ENCODE data around the gene ZBTB20. TPM values are rescaled to one million over a fixed set of nuclear protein-coding genes. Genes with fewer than 3 reads are reported as not detected.

ZBTB20 gene
- total and polyA plus RNA-seq, 10 donors: 0.32 to 89.7 (median 71.8) TPM

GRCh38 chr3:114545193-114545592, 601.9 kb downstream of the ZBTB20 start:
- H3K36me3 ChIP-seq: no peaks in the 10 kb centered on the region
- no peaks in the 10 kb centered on the region for H3K4me1 ChIP-seq
- no peak for DNase-seq
- TF ChIP-seq CTCF (IDR thresholded peaks at IDR 0.05 in 8 of 11, conservative IDR thresholded peaks at IDR 0.05 in 3 of 11) (no peak), POLR2AphosphoS5 (IDR thresholded peaks at IDR 0.05) (no peak), POLR2A (IDR thresholded peaks at IDR 0.05) (no peak)
- WGBS, 5 donors: 72 to 100% (median 92%) methylated on average over 1 of the region's 1 CpG
- H3K4me3 ChIP-seq: no peak overlapping the region
- intact Hi-C loops (cut with DNase I; ENCODE audit: low total_unique reads): no loop called here
- H3K27ac ChIP-seq: no peak overlapping the region
- H3K27me3 ChIP-seq (replicated peaks in 1 of 7): no peaks in the 10 kb centered on the region
- H3K9me3 ChIP-seq: no peaks in the 10 kb centered on the region

DNA sequence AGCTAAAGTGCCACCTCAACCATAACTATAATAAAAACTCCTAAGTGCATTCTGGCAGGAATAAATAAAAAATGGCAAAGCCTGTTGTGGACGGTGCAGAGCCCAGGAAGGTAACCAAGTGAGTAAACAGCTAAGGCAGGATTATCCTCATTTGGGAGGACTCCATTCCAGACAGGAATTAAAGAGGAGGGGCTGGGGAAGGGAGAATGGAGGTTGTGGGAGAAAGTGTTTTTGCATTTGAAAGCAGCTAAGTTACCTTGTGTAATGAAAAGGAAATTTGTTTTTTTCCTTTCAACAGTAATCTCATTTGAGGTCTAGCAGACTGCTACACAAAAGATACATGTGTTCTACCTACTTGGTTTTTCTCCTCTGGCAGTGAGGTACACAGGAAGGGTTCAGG, 604.7 kb downstream of the ZBTB20 start:
- Histone ChIP-seq H3K4me1 (peaks cover 0 to 10% (median 3%) of the 10 kb centered on the region in 6 donors), H3K4me3 (no peak overlapping the region), H3K36me3 (no peaks in the 10 kb centered on the region), H3K9me3 (peaks cover 0 to 5% (median 0%) of the 10 kb centered on the region in 8 donors), H3K27me3 (replicated peaks in 1 of 7) (no peaks in the 10 kb centered on the region), H3K27ac (no peak overlapping the region)
- intact Hi-C loops (cut with DNase I; ENCODE audit: low total_unique reads): no loop called here
- no peak for DNase-seq
- TF ChIP-seq CTCF (IDR thresholded peaks at IDR 0.05 in 8 of 11, conservative IDR thresholded peaks at IDR 0.05 in 3 of 11): no peak
- no peak for TF ChIP-seq POLR2AphosphoS5 (IDR thresholded peaks at IDR 0.05)
- WGBS, 5 donors: 72 to 88% (median 86%) methylated on average over 1 of the region's 1 CpG

DNA sequence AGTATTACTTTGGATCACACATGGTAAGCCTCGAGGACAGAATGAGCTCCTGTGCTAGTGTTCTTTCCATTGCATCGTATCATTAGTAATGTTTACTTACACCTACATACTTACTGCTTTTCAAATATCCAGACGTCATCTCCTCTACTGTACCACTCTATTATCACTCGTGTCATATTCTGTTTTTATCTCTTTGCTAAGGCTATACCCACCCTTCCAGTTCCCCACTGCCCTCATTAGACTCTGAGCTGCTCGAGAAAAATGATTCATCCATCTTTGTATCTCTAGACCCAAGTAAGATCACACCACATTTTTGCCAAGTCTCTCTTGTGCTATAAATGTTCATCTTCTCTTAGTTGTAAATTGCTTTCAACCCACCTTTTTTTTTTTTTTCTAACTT, 607.6 kb downstream of the ZBTB20 start:
- intact Hi-C loops (cut with DNase I; ENCODE audit: low total_unique reads): no loop called here
- Histone ChIP-seq H3K27ac (no peak overlapping the region), H3K4me3 (no peak overlapping the region), H3K4me1 (peaks cover 0 to 10% (median 3%) of the 10 kb centered on the region in 6 donors), H3K9me3 (peaks cover 0 to 5% (median 0%) of the 10 kb centered on the region in 8 donors), H3K27me3 (replicated peaks in 1 of 7) (no peaks in the 10 kb centered on the region), H3K36me3 (no peaks in the 10 kb centered on the region)
- TF ChIP-seq CTCF (IDR thresholded peaks at IDR 0.05 in 8 of 11, conservative IDR thresholded peaks at IDR 0.05 in 3 of 11): no peak
- no peak for TF ChIP-seq POLR2AphosphoS5 (IDR thresholded peaks at IDR 0.05)
- no peak for TF ChIP-seq POLR2A (IDR thresholded peaks at IDR 0.05)
- no peak for DNase-seq
- WGBS, 5 donors: 87 to 93% (median 91%) methylated on average over 5 of the region's 5 CpGs

DNA sequence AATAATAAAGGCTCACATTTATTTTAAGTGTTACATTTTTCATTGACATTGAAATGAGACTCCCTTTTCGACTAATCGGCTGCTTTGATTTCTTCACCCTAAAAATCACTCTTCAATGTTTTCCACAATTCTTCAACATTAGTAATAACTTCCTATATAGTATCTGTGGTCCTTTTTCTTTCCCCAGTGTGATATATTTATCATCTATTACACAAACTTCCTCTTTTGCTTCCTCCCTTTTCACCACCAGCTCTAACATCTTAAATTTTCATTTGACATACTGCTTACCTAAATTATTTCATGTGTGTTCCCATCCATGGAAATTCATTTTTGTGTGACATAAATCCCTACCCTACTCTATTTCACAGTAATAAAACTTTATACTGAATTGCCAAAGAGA, 608.9 kb downstream of the ZBTB20 start:
- DNase-seq: no peak
- WGBS, 5 donors: 31 to 59% (median 42%) methylated on average over 2 of the region's 2 CpGs
- H3K4me3 ChIP-seq: no peak overlapping the region

More for the DNA sequence above, 608.9 kb downstream of the ZBTB20 start:
- intact Hi-C loops (cut with DNase I; ENCODE audit: low total_unique reads): no loop called here
- TF ChIP-seq POLR2A (IDR thresholded peaks at IDR 0.05) (no peak), POLR2AphosphoS5 (IDR thresholded peaks at IDR 0.05) (no peak), CTCF (IDR thresholded peaks at IDR 0.05 in 8 of 11, conservative IDR thresholded peaks at IDR 0.05 in 3 of 11) (no peak)
- Histone ChIP-seq H3K4me1 (peaks cover 0 to 10% (median 3%) of the 10 kb centered on the region in 6 donors), H3K9me3 (peaks cover 0 to 10% (median 0%) of the 10 kb centered on the region in 8 donors), H3K36me3 (no peaks in the 10 kb centered on the region), H3K27ac (no peak overlapping the region), H3K27me3 (replicated peaks in 1 of 7) (no peaks in the 10 kb centered on the region)

All from spleen (tissue), 11 donors.